ENCODE results near the gene METTL5.

The METTL5 gene

GRCh38 chr2:169839954-169840746, 15.4 kb upstream of the METTL5 start:
- TF ChIP-seq TAF1 (IDR thresholded peaks at IDR 0.05; ENCODE audit: low read depth) = no peak

GRCh38 chr2:169838743-169839489, 14.2 kb upstream of the METTL5 start:
- TF ChIP-seq USF1 (IDR thresholded peaks at IDR 0.05) = no peak
- TF ChIP-seq EGR1 (IDR thresholded peaks at IDR 0.05) = no peak
- no peak for TF ChIP-seq FOXM1 (IDR thresholded peaks at IDR 0.05; ENCODE audit: borderline replicate concordance, low read depth)
- no peak for TF ChIP-seq EP300 (IDR thresholded peaks at IDR 0.05; ENCODE audit: borderline replicate concordance)
- no peak for TF ChIP-seq CEBPB (IDR thresholded peaks at IDR 0.05)
- no peak for TF ChIP-seq YY1 (IDR thresholded peaks at IDR 0.05; ENCODE audit: low read depth)
- TF ChIP-seq ZBTB7A (IDR thresholded peaks at IDR 0.05; ENCODE audit: low read depth) = no peak
- TF ChIP-seq NFIC (IDR thresholded peaks at IDR 0.05) = no peak
- TF ChIP-seq TEAD4 (IDR thresholded peaks at IDR 0.05) = no peak
- no peak for TF ChIP-seq RAD21 (IDR thresholded peaks at IDR 0.05; ENCODE audit: low read depth)
- no peak for TF ChIP-seq MAX (IDR thresholded peaks at IDR 0.05)
- TF ChIP-seq TCF12 (IDR thresholded peaks at IDR 0.05; ENCODE audit: low read depth) = no peak
- TF ChIP-seq TAF1 (IDR thresholded peaks at IDR 0.05; ENCODE audit: low read depth) = no peak
- TF ChIP-seq CREB1 (IDR thresholded peaks at IDR 0.05; ENCODE audit: low read depth) = no peak
- TF ChIP-seq REST (IDR thresholded peaks at IDR 0.05; ENCODE audit: low read depth) = no peak

GRCh38 chr2:169834401-169834800, 9.7 kb upstream of the METTL5 start:
- TF ChIP-seq USF1 (IDR thresholded peaks at IDR 0.05) = no peak
- no peak for TF ChIP-seq FOXM1 (IDR thresholded peaks at IDR 0.05; ENCODE audit: borderline replicate concordance, low read depth)
- TF ChIP-seq EGR1 (IDR thresholded peaks at IDR 0.05) = no peak
- no peak for TF ChIP-seq NFIC (IDR thresholded peaks at IDR 0.05)
- TF ChIP-seq MAX (IDR thresholded peaks at IDR 0.05) = no peak
- no peak for TF ChIP-seq EP300 (IDR thresholded peaks at IDR 0.05; ENCODE audit: borderline replicate concordance)
- no peak for TF ChIP-seq CREB1 (IDR thresholded peaks at IDR 0.05; ENCODE audit: low read depth)
- TF ChIP-seq TCF12 (IDR thresholded peaks at IDR 0.05; ENCODE audit: low read depth) = no peak
- no peak for TF ChIP-seq YY1 (IDR thresholded peaks at IDR 0.05; ENCODE audit: low read depth)
- TF ChIP-seq RAD21 (IDR thresholded peaks at IDR 0.05; ENCODE audit: low read depth) = no peak
- no peak for TF ChIP-seq CEBPB (IDR thresholded peaks at IDR 0.05)
- TF ChIP-seq REST (IDR thresholded peaks at IDR 0.05; ENCODE audit: low read depth) = no peak
- TF ChIP-seq TAF1 (IDR thresholded peaks at IDR 0.05; ENCODE audit: low read depth) = no peak
- no peak for TF ChIP-seq ZBTB7A (IDR thresholded peaks at IDR 0.05; ENCODE audit: low read depth)

- TF ChIP-seq ZBTB7A (IDR thresholded peaks at IDR 0.05; ENCODE audit: low read depth) (no peak), MAX (IDR thresholded peaks at IDR 0.05) (peak; percentile 38; the same call in 1 of the 2 replicates)
These were observed 3.6 kb upstream of the METTL5 start for GRCh38 chr2:169828141-169828811.

Data from Ishikawa (cell line).